Ectodermal cell (in vitro differentiated cells): ENCODE data around the gene EIF3M. TPM values are rescaled to one million over a fixed set of nuclear protein-coding genes. Genes with fewer than 3 reads are reported as not detected.

Experiments used
- H3K27ac ChIP-seq: 2 replicates; pipeline ENCODE4 v1.7.0; 2013; ENCODE audit warnings: mild to moderate bottlenecking, low read depth, low read length; ENCODE audit not compliant: insufficient read depth, poor library complexity, severe bottlenecking
- H3K27me3 ChIP-seq: 2 replicates; pipeline ENCODE4 v1.7.0; 2013; ENCODE audit warnings: mild to moderate bottlenecking, low read length; ENCODE audit not compliant: insufficient read depth, control insufficient read depth, poor library complexity, severe bottlenecking
- H3K36me3 ChIP-seq: one replicate; pipeline ENCODE4 v1.7.0; 2013; ENCODE audit warnings: low read length; ENCODE audit not compliant: control insufficient read depth, insufficient read depth
- H3K4me1 ChIP-seq: one replicate; pipeline ENCODE4 v1.7.0; 2013; ENCODE audit warnings: low read length; ENCODE audit not compliant: control insufficient read depth, insufficient read depth
- H3K4me3 ChIP-seq: 2 replicates; pipeline ENCODE4 v1.7.0; 2013; ENCODE audit warnings: low read depth, low read length, control low read depth; ENCODE audit not compliant: insufficient read depth
- H3K9me3 ChIP-seq: 2 replicates; pipeline ENCODE4 v1.7.0; 2013; ENCODE audit warnings: mild to moderate bottlenecking, low read length, moderate library complexity; ENCODE audit not compliant: control insufficient read depth
- WGBS, 2 experiments: methylation state at CpG; one replicate each; pipeline ENCODE4 v1.1.7; 2013; ENCODE audit warnings: missing lambda C conversion rate in 2 of 2; 5-methylcytosine and 5-hydroxymethylcytosine counted together
- polyA plus RNA-seq, 4 experiments: library from polyadenylated mRNA; stranded (reverse); fragments of 50-300 nt; gene quantifications; one replicate each; pipeline ENCODE4 v1.2.3, GENCODE V29; 2013

Gene EIF3M
- 362 TPM for polyA plus RNA-seq (2013, experiment 1 of 4)
- polyA plus RNA-seq (2013, experiment 2 of 4), result 346 TPM
- polyA plus RNA-seq (2013, experiment 3 of 4), result 317 TPM
- polyA plus RNA-seq (2013, experiment 4 of 4), result 329 TPM

- Histone ChIP-seq H3K4me1 (no peaks in the 10 kb centered on the region), H3K27ac (no peak within 1 kb of the TSS), H3K4me3 (peak within 1 kb of the TSS; percentile 73), H3K27me3 (no peaks in the 10 kb centered on the region), H3K9me3 (no peaks in the 10 kb centered on the region), H3K36me3 (peaks cover 7% of the 10 kb centered on the region)
- WGBS, 2 experiments, result 0 to 1% methylated on average over 70 of the region's 70 CpGs
These were observed at the start of gene EIF3M for GRCh38 chr11:32583459-32584271. Gene EIF3M, plus strand, starts transcription at chr11:32583831. Its CDS starts 57 bp downstream, at chr11:32583888.

GRCh38 chr11:32538804-32539203, 44.8 kb upstream of the EIF3M start:
- Histone ChIP-seq H3K27me3 (no peaks in the 10 kb centered on the region), H3K9me3 (no peaks in the 10 kb centered on the region), H3K36me3 (no peaks in the 10 kb centered on the region), H3K4me1 (no peaks in the 10 kb centered on the region), H3K4me3 (no peak overlapping the region), H3K27ac (no peak overlapping the region)
- WGBS, 2 experiments, result 87 to 94% methylated on average over 7 of the region's 7 CpGs

- H3K27me3 ChIP-seq, result no peaks in the 10 kb centered on the region
- H3K4me1 ChIP-seq, result no peaks in the 10 kb centered on the region
- no peak overlapping the region for H3K27ac ChIP-seq
- H3K9me3 ChIP-seq, result no peaks in the 10 kb centered on the region
- no peak overlapping the region for H3K4me3 ChIP-seq
- H3K36me3 ChIP-seq, result no peaks in the 10 kb centered on the region
- 100% methylated on average over 1 of the region's 1 CpG; no CpG with 5 or more reads in 1 of the 2 experiments for WGBS, 2 experiments
These were observed 33.9 kb upstream of the EIF3M start for GRCh38 chr11:32549611-32550187.

GRCh38 chr11:32550207-32550606, 33.4 kb upstream of the EIF3M start:
- Histone ChIP-seq H3K9me3 (no peaks in the 10 kb centered on the region), H3K4me1 (no peaks in the 10 kb centered on the region), H3K27ac (no peak overlapping the region), H3K4me3 (no peak overlapping the region), H3K27me3 (no peaks in the 10 kb centered on the region), H3K36me3 (no peaks in the 10 kb centered on the region)
- WGBS, 2 experiments, result 76 to 86% methylated on average over 3 of the region's 4 CpGs

- no peaks in the 10 kb centered on the region for H3K9me3 ChIP-seq
- no peaks in the 10 kb centered on the region for H3K4me1 ChIP-seq
- 81 to 82% methylated on average over 2 to 4 of the region's 4 CpGs for WGBS, 2 experiments
- no peaks in the 10 kb centered on the region for H3K27me3 ChIP-seq
- no peak overlapping the region for H3K27ac ChIP-seq
- no peaks in the 10 kb centered on the region for H3K36me3 ChIP-seq
- H3K4me3 ChIP-seq, result no peak overlapping the region
These were observed 28.5 kb upstream of the EIF3M start for GRCh38 chr11:32555091-32555490.

- WGBS, 2 experiments, result 90% methylated on average over 7 of the region's 7 CpGs
These were observed 27.7 kb upstream of the EIF3M start for GRCh38 chr11:32555895-32556294.

GRCh38 chr11:32561835-32562234, 21.8 kb upstream of the EIF3M start:
- Histone ChIP-seq H3K36me3 (no peaks in the 10 kb centered on the region), H3K4me1 (no peaks in the 10 kb centered on the region), H3K4me3 (no peak overlapping the region), H3K27me3 (no peaks in the 10 kb centered on the region), H3K9me3 (no peaks in the 10 kb centered on the region), H3K27ac (no peak overlapping the region)
- whole genome bisulfite sequencing, 2 experiments, result 84 to 89% methylated on average over 11 of the region's 11 CpGs

More at GRCh38 chr11:32555895-32556294, 27.7 kb upstream of the EIF3M start:
- H3K27me3 ChIP-seq, result no peaks in the 10 kb centered on the region
- H3K9me3 ChIP-seq, result no peaks in the 10 kb centered on the region
- H3K36me3 ChIP-seq, result no peaks in the 10 kb centered on the region
- no peak overlapping the region for H3K27ac ChIP-seq
- no peak overlapping the region for H3K4me3 ChIP-seq
- H3K4me1 ChIP-seq, result no peaks in the 10 kb centered on the region

- Histone ChIP-seq H3K27ac (no peak overlapping the region), H3K4me3 (no peak overlapping the region), H3K4me1 (no peaks in the 10 kb centered on the region), H3K36me3 (no peaks in the 10 kb centered on the region), H3K27me3 (no peaks in the 10 kb centered on the region), H3K9me3 (no peaks in the 10 kb centered on the region)
- 92 to 93% methylated on average over 9 to 10 of the region's 10 CpGs for WGBS, 2 experiments
These were observed 20.6 kb upstream of the EIF3M start for GRCh38 chr11:32562839-32563599.

- Histone ChIP-seq H3K4me3 (no peak overlapping the region), H3K36me3 (no peaks in the 10 kb centered on the region), H3K4me1 (no peaks in the 10 kb centered on the region), H3K27ac (no peak overlapping the region), H3K9me3 (no peaks in the 10 kb centered on the region), H3K27me3 (no peaks in the 10 kb centered on the region)
- 84 to 94% methylated on average over 3 of the region's 3 CpGs for WGBS, 2 experiments
These were observed 20.1 kb upstream of the EIF3M start for GRCh38 chr11:32563600-32563959.

- no peak overlapping the region for H3K4me3 ChIP-seq
- no peak overlapping the region for H3K27ac ChIP-seq
- no peaks in the 10 kb centered on the region for H3K36me3 ChIP-seq
- 92 to 96% methylated on average over 2 of the region's 2 CpGs for whole genome bisulfite sequencing, 2 experiments
- H3K9me3 ChIP-seq, result no peaks in the 10 kb centered on the region
- H3K4me1 ChIP-seq, result no peaks in the 10 kb centered on the region
- H3K27me3 ChIP-seq, result no peaks in the 10 kb centered on the region
These were observed 17.1 kb upstream of the EIF3M start for GRCh38 chr11:32566517-32566916.
